Endothelial cell of hepatic sinusoid (primary cell): ENCODE results near the gene IFITM2.
"Not testable (repeated sequence)": the region's sequence is repeated elsewhere in the genome, so short reads cannot be mapped to it uniquely, and the experiment has no call there.

Experiments
- in situ Hi-C: cut with HindIII; loops from 2 replicates; pipeline ENCODE4 v1.10.0; 2017; ENCODE audit warnings: low sequenced_read_pairs

The IFITM2 gene

DNA sequence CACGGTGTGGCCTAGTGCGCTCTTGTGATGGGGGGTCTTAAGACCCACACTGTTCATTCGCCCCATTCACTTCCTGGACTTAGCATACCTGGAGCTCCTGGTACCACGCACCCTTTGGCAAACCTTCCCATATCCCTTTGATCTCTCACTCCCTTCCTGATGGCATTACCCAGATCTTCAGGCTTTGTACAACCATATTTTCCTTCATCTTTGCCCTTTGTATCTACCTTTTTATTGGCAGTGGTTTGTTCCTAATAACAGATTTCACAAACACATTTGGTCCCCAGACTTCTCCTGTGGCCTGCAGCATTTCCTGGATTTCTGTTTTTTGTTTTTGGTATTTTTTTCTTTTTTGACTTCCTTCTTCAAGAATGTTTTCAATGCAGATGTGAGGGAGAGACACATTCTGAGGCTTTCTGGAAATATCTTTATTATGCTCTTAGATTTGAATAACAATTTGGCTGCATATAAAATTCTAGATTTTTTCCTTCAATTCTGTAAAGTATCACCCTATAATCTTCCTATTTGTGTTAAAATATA, 29.1 kb downstream of the IFITM2 start:
- in situ Hi-C loops = loop anchor here (10.0 kb wide), 1 partner anchor 118 kb away; the partner anchor contains the start of gene PTDSS2

DNA sequence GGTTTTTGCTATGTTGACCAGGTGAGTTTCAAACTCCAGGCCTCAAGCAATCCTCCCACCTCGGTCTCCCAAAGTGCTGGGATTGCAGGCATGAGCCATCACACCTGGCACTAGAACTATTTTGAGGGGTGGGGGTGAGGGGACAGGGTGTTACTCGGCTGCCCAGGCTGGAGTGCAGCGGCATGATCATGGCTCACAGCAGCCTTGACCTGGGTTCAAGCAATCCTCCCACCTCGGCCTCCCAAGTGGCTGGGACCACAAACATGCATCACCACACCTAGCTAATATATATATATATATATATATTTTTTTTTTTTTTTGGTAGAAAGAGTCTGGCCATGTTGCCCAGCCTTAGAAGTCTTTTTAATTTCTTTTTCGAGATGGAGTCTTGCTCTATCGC, 30.1 kb downstream of the IFITM2 start:
- in situ Hi-C loops = loop anchor here (10.0 kb wide), 1 partner anchor 117 kb away; the partner anchor contains the start of gene PTDSS2

DNA sequence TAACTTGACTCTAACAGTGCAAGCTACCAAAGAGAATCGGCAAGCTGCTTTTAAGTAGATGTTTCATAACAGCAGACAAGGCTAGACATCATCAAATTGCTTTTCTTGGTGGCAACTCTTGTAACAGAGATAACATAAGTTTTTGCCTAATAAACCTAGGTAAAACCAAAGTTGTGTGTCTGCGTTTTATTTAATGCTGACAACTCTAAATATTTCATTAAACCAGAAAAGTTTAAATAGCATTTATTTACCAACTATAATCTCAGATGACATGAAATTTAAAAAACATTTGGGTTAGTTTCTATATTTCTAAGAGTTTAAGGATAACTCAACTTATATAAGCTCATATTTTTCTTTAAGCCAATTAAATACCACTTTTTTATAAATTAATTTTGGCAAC, 32.3 kb downstream of the IFITM2 start:
- in situ Hi-C loops = loop anchor here (10.0 kb wide), 1 partner anchor 115 kb away; the partner anchor contains the start of gene PTDSS2

GRCh38 chr11:340539-341512, 33.2 kb downstream of the IFITM2 start:
- in situ Hi-C loops = no loop called here

DNA sequence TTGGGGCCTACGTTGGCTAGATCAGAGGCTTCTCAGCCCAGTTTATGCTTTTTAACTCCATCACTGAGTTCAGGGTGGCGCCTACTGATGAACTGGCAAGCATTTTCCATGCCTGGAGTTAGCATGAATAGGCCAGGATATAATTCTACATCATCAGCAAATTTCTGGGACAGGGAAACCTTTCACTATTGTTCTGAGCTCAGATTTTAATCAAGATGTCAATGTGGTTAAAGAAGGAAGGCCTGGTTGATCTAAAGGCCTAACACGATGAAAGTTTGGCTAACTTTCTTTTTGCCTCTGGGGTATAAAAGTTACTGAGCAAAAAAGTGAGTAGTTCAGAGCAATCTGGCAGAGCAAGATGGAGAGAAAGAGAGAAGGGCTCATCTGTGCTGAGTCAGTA, 34.7 kb downstream of the IFITM2 start:
- in situ Hi-C loops = no loop called here

DNA sequence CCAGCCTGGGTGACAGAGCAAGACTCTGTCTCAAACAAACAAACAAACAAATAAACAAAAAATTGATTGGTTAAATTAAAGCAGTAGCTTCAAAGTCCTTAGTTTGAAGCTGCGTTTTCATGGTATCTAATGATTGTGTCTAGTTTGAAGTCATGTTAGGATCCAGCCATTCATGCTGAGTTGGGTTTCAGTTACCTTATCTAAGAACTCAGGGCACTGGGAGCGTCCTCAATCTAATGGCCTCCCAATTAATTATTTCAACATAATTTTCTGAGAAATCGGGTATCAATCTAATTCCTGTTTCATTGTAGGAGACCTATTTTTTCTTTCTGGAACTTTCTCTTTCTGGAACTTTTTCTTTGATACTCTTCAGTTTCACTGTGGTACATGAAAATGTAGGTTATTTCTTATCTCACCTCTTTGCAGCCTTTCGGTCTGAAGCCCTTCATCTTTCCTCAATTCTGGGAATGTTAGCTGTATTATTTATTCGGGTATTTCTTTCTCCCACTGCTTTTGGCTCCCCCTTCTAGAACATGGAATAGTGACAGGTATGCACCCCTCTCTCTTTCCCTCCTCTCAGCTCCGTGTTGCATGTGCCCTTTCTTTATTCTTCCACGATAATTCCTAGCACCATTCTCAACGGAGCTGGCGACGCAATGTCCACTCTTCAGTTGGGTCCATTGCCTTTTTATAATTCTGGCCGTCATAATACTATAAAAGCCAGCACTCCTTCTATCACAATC, 37.4 kb downstream of the IFITM2 start:
- in situ Hi-C loops = no loop called here

- in situ Hi-C loops = no loop called here
These were observed 38.9 kb downstream of the IFITM2 start for GRCh38 chr11:346529-346928.

GRCh38 chr11:349270-349954, 41.8 kb downstream of the IFITM2 start:
- in situ Hi-C loops = not testable (repeated sequence)

- in situ Hi-C loops = not testable (repeated sequence)
These were observed 42.6 kb downstream of the IFITM2 start for GRCh38 chr11:350033-350722.

DNA sequence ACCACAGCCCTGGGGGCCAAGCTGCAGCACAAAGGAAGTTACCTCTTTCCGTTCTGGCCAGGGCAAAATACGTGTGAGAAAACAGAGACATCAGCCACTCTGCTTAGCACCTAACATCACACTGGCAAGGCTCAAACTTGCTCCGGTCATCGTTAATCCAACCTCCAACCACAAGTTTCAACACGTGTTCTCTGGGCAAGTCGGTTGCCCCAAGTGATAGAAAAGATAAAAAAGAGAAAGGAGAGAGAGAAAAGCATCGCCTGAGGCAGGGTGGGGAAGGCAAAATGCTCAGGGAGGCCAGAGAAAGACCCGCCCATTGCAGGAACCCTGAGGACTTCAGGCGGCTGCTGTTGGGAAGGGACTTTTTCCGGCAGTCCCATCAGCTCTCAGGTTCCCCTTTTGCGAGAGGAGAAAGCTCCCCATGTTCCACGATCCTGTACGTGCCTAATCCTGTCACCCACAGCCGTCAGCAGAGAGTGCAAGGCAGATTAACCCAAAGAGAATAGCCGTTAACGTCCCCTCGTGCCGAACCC, 43.2 kb downstream of the IFITM2 start:
- in situ Hi-C loops = no loop called here

GRCh38 chr11:351411-351810, 43.8 kb downstream of the IFITM2 start:
- in situ Hi-C loops = no loop called here

GRCh38 chr11:352456-353031, 44.9 kb downstream of the IFITM2 start:
- in situ Hi-C loops = no loop called here

DNA sequence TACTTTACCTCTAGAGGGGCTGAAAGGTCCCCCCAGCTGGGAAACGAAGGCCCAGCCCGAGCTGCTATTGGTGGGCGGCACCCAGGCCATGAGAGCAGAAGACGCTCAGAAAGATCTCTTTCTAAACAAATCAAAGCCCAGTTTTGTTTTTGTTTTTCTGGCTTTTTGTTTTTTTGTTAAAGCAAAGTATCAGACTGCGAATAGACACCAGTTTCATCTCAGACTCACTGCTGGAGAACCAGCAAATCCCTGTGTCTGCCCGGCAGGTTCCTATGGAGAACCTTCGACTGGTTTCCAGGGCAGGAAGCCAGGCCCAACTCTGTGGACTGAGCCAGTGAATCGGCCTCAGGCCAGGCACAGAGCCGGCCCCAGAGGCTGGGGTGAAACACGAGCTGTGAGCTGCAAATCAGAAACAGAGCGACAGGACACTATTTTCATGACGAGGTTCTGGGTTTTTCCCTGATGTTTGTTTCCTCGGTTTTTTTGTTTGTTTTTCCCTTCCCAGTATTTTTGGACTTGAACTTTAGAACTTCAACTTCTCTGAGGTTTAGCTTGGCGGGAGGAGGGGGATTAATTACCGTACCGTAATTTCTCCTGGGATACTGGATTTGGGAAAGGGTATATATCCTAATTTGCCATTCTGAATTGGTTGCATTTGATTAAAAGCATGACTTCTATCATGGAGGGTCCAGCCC, 45.7 kb downstream of the IFITM2 start:
- in situ Hi-C loops = no loop called here

DNA sequence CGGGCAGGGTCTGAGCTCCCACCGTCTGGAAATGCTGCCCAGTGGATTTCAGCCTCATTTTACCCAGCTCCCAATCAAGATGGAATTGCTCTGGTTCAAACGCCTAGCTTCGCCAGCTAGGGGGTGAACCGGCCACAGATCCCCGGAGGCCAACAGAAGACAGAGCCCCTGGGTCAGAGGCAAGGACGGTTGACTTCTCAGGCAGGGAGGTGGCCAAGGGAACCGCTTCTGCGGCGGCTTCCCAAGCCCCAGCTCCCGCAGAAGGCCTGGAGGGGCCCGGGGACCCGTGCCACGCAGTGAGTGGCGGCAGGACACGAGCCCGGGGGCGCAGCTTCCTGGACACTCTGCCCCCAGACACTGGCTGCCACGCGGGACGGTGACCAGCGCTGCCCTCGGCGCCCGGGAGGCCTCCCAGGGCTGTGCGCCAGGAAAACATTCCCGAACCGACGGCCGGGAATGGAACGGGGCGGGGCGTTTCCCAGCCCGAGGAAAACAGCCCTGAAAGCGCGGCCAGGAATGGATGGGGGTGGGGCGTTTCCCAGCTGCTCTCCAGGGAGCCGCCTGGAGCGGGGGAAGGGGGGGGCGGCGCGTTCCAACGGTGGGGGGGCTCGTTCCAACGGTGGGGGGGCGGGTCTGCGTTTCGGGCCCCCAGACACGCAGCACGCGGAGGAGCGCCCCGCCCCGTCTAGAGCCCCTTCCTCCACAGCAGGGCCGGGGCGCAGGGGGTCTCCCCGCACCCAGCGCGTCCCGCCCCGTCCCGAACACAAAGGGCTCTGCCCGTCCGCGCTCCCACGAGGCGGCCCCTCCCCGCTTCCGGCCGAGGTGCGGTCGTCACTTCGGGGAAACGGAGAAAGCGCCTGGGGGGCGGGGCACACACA, 48.2 kb downstream of the IFITM2 start:
- in situ Hi-C loops = loop anchor here (5.0 kb wide), 1 partner anchor 104 kb away; no protein-coding TSS in a partner anchor

DNA sequence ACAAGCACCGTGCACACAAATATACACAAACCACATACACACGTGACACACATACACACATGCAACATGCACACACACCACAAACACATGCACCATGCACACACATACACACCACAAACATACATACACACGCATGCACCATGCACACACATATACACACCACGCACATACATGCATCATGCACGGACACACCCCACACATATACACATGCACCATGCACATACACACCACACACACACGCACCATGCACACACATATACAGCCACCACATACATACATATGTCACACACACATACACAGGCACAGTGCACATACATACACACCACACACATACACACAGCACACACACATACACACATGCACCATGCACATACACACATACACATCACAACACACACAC, 49.0 kb downstream of the IFITM2 start:
- in situ Hi-C loops = loop anchor here (5.0 kb wide), 1 partner anchor 104 kb away; no protein-coding TSS in a partner anchor

DNA sequence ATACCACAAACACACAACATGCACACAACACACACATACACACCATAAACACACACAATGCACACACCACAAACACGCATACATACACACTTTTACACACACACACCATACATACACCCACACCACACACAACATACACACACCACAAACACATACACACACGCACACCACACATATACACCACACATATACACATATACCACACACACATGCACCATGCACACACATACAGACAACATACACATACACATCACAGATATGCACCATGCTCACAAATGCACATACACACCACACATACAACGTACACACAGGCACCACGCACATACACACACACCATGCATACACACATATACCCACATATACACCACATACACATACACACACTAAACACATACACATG, 50.0 kb downstream of the IFITM2 start:
- in situ Hi-C loops = loop anchor here (5.0 kb wide), 1 partner anchor 105 kb away; no protein-coding TSS in a partner anchor

DNA sequence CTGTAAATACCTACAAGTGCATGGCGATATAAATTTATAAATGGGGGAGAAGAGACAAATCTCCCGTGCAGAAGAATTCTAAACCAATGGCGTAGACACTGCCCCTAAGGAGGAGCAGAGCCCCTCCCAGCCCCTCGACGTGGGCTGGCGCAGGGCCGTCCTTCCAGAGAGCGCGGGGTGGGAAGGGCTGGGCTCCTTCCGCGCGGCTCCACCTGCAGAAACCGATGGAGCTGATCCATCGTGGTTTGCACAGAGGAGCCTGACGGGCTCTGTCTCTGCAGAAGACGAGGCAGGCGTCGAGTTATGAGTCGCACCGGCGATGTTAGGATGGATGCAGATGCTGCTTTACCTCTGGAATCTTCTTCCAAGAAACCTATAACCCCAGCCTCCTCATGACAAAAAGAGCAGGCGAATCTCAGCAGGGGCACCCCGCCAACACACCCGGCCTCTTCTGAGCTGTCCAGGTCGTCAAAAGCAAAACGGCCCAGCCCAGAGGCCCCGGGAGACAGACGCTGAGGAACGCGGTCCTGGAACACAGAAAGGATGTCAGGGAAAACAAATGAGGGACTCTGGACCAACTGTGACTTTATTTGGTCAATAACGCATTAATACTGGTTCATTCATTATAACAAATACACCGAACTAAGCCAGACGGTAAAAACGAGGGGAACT, 50.6 kb downstream of the IFITM2 start:
- in situ Hi-C loops = loop anchor here (5.0 kb wide), 1 partner anchor 106 kb away; no protein-coding TSS in a partner anchor
